HG03097 (cell line): ENCODE measurements around the gene DNAJC15.

ENCODE experiments used
- ATAC-seq: cut with Tn5 transposase; IDR thresholded peaks from one replicate; pipeline ENCODE4 v1.9.1; 2021; ENCODE audit not compliant: unreplicated experiment, low FRiP score

The DNAJC15 gene

DNA sequence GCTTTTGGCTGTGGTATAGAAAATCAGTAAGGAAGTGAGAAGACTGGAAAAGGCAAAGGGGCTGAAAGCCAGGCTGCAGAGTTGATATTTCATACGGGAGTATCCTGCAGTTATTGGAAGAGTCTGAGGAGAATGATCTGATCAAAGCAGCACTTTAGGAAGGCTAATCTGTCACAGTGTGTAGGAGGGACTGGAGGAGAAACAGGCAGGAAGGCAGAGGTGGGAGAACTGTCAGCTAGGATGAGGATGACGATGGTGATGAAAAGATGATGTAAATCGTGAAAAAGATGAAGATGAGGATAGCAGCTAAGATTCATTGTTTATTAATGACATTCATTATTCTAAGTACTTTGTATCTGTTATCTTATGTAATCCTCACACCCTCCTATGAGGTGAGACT lies 123.0 kb downstream of the DNAJC15 start:
- ATAC-seq, result no peak

DNA sequence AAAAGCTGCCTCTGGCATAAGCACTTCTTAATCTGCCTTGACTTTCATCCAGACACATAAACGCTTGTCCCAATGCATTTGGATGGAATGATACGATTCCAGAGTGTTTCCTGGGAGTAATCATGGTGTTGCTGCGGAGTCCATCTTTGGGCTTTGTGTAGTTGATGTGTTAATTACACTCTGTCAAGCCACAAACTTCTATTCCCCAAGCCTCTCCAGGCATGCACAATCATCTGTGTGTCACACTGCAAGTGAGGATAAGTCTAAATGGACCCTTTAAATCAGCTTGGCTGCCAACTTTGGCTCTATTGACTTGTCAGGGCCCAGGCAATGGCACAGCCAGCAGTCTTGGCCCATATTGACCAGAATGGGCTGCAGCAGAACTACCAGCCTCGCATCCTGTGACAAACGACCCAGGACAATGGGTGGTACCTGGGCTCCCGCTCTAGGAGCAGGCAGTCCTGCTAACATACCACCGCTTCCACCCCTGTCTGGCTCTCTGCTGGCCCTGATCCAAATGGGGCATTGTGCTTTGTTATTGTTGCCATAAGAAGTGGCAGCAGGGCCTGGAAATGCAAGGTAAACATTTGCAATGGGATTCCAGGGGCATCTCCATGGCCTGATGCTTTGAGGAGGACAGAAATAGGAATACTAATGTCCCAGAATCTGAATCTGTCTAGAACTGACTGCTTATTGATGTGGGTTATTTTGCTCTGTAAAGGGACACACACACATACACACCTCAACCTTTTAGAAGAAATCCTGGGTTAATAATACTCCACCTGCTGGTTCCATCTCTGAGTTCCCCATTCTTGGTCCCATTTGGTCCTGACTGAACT lies 127.2 kb downstream of the DNAJC15 start:
- ATAC-seq, result no peak

DNA sequence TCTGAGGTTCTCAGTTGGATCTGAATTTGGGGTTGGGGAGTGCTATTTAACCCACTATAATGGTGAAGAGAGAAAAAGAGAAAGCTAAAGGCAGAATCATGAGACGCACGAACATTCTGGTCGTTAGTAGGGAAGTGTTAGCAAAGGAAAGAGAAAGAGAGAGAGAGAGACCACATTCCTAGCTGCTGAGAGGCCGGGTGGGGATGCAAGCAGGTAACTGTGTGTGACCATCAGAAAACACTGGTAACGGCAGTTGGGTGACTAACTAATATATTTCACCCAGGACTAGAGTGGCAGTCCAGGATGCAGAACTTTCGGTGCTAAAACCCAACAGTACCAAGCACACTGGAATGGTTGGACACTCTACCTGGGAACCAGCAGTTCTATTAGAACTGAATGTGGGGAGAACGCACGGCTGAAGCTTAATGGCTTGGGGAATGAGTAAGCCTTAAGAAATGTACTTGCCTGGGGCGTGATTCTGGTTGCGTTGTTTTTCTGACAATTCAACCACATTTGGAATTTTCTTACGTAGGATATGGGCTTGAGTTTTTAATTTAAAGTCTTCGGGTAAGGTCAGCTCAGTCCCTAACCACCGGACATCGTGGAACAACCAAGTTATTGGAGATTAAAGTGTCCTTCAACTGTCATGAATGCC lies 130.2 kb downstream of the DNAJC15 start:
- no peak for ATAC-seq

DNA sequence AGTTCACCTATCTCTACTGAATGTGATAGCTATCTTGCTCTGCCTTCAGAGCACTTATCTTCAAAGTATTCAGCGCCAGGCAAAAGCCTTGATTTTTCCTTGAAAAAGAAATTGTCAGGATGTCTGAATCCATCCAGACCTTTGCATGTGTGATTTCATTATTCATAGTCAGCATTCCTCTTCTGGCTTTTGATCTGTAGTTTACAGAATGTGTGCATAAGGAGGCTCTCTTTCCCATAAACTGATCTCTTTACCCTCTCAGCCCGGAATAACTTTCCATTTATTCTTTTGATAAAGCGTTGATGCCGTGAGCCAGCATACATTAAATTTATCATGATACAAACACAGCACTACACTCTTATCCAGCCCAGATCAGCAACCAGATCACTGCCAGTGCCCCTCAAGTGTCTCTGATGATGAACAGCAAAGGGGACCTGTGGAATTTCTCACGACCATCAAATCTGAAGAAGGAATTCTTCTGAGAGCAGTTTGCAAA lies 130.8 kb downstream of the DNAJC15 start:
- ATAC-seq, result no peak

DNA sequence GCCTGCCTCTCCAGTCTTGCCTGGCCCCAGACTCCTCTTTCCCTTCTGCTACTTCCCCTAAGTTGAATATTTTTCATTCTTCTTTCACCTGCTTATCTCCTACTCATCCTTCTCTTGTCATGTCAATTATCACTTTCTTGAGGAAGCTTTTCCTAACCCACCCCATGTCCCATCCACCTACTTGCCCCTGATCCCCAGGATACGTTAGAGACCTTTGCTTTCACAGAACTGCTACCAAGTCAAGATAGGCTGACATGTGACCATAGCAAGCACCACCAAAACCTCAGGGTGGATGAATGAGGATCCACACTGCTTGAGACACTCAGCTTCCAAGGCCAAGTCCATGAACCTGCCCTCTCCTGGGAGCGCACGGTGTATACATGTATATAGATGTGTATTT lies 131.5 kb downstream of the DNAJC15 start:
- no peak for ATAC-seq

DNA sequence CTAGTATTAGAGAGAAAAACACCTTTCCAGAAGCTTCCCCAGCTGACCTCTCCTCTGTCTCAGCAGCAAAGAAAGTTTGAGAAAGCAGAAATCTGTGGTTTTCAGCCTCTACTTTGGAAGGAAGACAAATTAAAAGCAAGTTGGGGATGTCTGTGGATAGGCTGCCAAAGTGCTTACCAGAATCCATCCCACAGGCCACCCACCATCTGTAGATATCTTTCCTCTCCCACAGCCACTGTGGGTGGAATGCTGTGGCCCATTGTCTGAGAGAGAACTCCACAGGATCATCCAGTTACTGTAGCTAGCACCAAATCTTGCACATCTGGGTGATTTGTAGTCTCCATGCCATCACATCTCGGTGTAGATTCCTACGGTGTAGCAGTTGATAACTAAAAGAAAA lies 133.5 kb downstream of the DNAJC15 start:
- no peak for ATAC-seq

DNA sequence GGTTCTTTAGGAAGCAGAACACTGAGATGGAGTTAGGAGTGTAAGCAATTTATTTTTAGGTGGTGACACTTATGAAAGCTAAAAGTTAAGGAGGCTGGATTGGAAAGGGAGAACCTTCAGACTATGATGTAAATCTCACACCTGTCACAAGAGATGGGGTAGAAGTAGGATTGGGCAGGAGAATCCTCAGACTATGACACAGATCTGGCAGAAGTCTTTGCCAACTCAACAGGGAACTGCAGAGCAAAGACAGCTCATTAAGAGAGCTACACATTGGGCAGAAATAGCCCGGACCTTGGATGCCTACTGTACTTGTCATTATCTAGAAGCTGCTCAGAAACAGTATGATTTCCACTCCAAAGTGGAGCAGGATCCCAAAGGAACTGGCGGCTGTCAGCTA lies 134.4 kb downstream of the DNAJC15 start:
- ATAC-seq, result no peak

DNA sequence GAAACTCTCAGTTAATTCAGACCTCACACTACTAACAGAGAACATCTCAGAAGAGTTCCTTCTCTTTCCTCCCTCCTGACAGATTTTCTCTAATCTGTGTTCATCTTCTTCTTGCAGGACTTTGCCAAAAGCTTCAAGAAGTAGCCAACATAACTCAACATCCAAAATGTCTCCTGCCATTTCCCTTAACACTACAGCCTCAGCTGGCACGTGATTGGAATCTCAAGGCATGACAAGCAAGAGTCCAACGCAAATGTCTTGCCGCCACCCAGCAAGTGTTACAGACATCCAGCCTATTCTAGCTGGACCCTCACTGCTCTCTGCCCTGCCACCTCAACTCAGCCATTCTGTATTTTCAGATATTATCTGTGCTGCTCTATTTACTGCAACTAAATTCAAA lies 135.1 kb downstream of the DNAJC15 start:
- no peak for ATAC-seq

DNA sequence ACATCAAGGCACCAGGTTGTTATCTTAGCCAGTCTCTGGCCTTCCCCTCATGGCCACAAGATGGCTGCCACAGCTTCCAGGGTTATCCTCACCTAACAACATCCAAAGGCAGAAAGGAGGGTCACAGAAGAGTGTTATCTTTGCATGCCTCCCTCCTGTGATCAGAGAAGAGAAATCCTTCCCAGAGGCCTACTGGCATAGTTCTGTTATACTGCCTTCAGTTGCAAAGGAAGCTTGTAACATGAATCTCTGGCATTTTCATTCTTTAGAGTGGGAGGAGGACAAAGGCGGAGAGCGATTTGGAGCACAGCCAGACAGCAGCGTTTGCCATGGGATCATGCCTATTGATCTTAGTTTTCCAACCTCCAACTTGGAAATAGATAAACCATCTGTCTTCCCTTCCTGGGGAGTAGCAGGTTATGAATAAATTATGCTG lies 135.7 kb downstream of the DNAJC15 start:
- ATAC-seq, result no peak
